Calu3 (cell line): ENCODE results near the gene TMEM37. TPM values are rescaled to one million over a fixed set of nuclear protein-coding genes. Genes with fewer than 3 reads are reported as not detected.

Experiments
- BruUV-seq: library from RNA; stranded (reverse); fragments of 400-500 nt; replicated peaks from 2 replicates; lab custom pipeline; 2021; lab: Mats Ljungman, UMichigan
- CTCF ChIA-PET: fragments of 300-600 bp; sonication (Branson Sonifier 250); formaldehyde crosslinking; loops from one replicate; lab custom pipeline; 2022; ENCODE audit warnings: antibody characterized with exemption; lab: Charles Lee
- DNase-seq: peaks from one replicate; pipeline ENCODE4 v3.0.0; 2022
- H3K27ac Mint-ChIP-seq: one replicate; pipeline ENCODE4 v1.8.0; 2022; ENCODE audit warnings: mixed read lengths; ENCODE audit not compliant: unreplicated experiment
- H3K27me3 Mint-ChIP-seq: one replicate; pipeline ENCODE4 v1.8.0; 2022; ENCODE audit warnings: mixed read lengths; ENCODE audit not compliant: unreplicated experiment
- H3K36me3 Mint-ChIP-seq: one replicate; pipeline ENCODE4 v1.8.0; 2022; ENCODE audit warnings: mild to moderate bottlenecking, moderate library complexity, mixed read lengths; ENCODE audit not compliant: insufficient read depth, unreplicated experiment
- H3K4me1 Mint-ChIP-seq: one replicate; pipeline ENCODE4 v1.8.0; 2022; ENCODE audit warnings: mild to moderate bottlenecking, low read depth, mixed read lengths; ENCODE audit not compliant: unreplicated experiment
- H3K4me3 Mint-ChIP-seq: one replicate; pipeline ENCODE4 v1.8.0; 2022; ENCODE audit warnings: mild to moderate bottlenecking, low read depth, moderate library complexity, mixed read lengths; ENCODE audit not compliant: unreplicated experiment
- H3K9me3 Mint-ChIP-seq: one replicate; pipeline ENCODE4 v1.8.0; 2022; ENCODE audit warnings: low read depth, mixed read lengths; ENCODE audit not compliant: unreplicated experiment
- CTCF ChIP-seq: fragments of 200-600 bp; IDR thresholded peaks from one replicate; pipeline ENCODE4 v1.8.0; 2022; ENCODE audit warnings: antibody characterized with exemption; ENCODE audit not compliant: unreplicated experiment
- intact Hi-C: fragments of 100-400 bp; cut with micrococcal nuclease; formaldehyde crosslinking; loops from one replicate; pipeline ENCODE4 v1.10.0; 2022; ENCODE audit not compliant: unreplicated experiment
- total RNA-seq: library from RNA; stranded (reverse); gene quantifications from 2 replicates; pipeline ENCODE4 v1.2.3, GENCODE V29; 2022

Gene TMEM37
- total RNA-seq, 1 experiment from 2014 or later = 0.76 TPM

GRCh38 chr2:119435081-119435952, 3.7 kb downstream of the TMEM37 start:
- Mint-ChIP-seq H3K27ac (no peak overlapping the region), H3K36me3 (peaks cover 4% of the 10 kb centered on the region)

GRCh38 chr2:119435953-119436297, 4.3 kb downstream of the TMEM37 start:
- Mint-ChIP-seq H3K27me3 (no peaks in the 10 kb centered on the region), H3K4me3 (no peak overlapping the region), H3K4me1 (peaks cover 30% of the 10 kb centered on the region), H3K27ac (no peak overlapping the region), H3K36me3 (peaks cover 4% of the 10 kb centered on the region), H3K9me3 (no peaks in the 10 kb centered on the region)
- BruUV-seq = no TSS peak
- TF ChIP-seq CTCF = no peak
- CTCF ChIA-PET = interaction anchor here (0.5 kb wide), 1 partner anchor 1207 kb away, joined by 3 read pairs; no protein-coding TSS in a partner anchor
- DNase-seq = no peak
- intact Hi-C loops = no loop called here

More at GRCh38 chr2:119435081-119435952, 3.7 kb downstream of the TMEM37 start:
- BruUV-seq = no TSS peak
- no peaks in the 10 kb centered on the region for H3K9me3 Mint-ChIP-seq
- TF ChIP-seq CTCF = no peak
- no peak for DNase-seq
- CTCF ChIA-PET = interaction anchor here (0.5 to 1.1 kb wide), 2 partner anchors 41 to 1208 kb away, joined by 3 read pairs; no protein-coding TSS in a partner anchor
- no peaks in the 10 kb centered on the region for H3K27me3 Mint-ChIP-seq
- peaks cover 30% of the 10 kb centered on the region for H3K4me1 Mint-ChIP-seq
- H3K4me3 Mint-ChIP-seq = no peak overlapping the region
- intact Hi-C loops = no loop called here

GRCh38 chr2:119436993-119437772, 5.5 kb downstream of the TMEM37 start:
- intact Hi-C loops = no loop called here
- TF ChIP-seq CTCF = no peak
- Mint-ChIP-seq H3K27me3 (no peaks in the 10 kb centered on the region), H3K4me1 (peaks cover 30% of the 10 kb centered on the region), H3K27ac (no peak overlapping the region), H3K4me3 (no peak overlapping the region), H3K9me3 (no peaks in the 10 kb centered on the region), H3K36me3 (peaks cover 4% of the 10 kb centered on the region)
- no peak for DNase-seq
- no TSS peak for BruUV-seq
- CTCF ChIA-PET = no interaction called here

- intact Hi-C loops = no loop called here
- H3K4me3 Mint-ChIP-seq = no peak overlapping the region
- no peaks in the 10 kb centered on the region for H3K9me3 Mint-ChIP-seq
- TF ChIP-seq CTCF = no peak
- no peaks in the 10 kb centered on the region for H3K36me3 Mint-ChIP-seq
- CTCF ChIA-PET = no interaction called here
- BruUV-seq = no TSS peak
- DNase-seq = no peak
- no peaks in the 10 kb centered on the region for H3K27me3 Mint-ChIP-seq
- H3K4me1 Mint-ChIP-seq = peaks cover 26% of the 10 kb centered on the region
- H3K27ac Mint-ChIP-seq = no peak overlapping the region
Measured at GRCh38 chr2:119438128-119438656, 6.5 kb downstream of the TMEM37 start.
